SIG-M5 treated with dmso at 0.1 percent for 504 hours (cell line): ENCODE results near the gene CYP2D6.
"Not testable (repeated sequence)": the region's sequence is repeated elsewhere in the genome, so short reads cannot be mapped to it uniquely, and the experiment has no call there.

Experiments
- DNase-seq: peaks from one replicate; lab custom pipeline; 2025; ENCODE audit not compliant: unreplicated experiment; lab: John Stamatoyannopoulos, UW

The CYP2D6 gene

GRCh38 chr22:42130639-42131431, at the start of gene CYP2D6:
TSS of gene CYP2D6 (minus strand) at chr22:42130810. CDS start at chr22:42130791, 19 bp downstream.
- DNase-seq = not testable (repeated sequence)

GRCh38 chr22:42179616-42180015, 49.0 kb upstream of the CYP2D6 start:
- no peak for DNase-seq

- no peak for DNase-seq
Observed at GRCh38 chr22:42178910-42179519, 48.4 kb upstream of the CYP2D6 start.

GRCh38 chr22:42177891-42178336, 47.3 kb upstream of the CYP2D6 start:
- no peak for DNase-seq

GRCh38 chr22:42176255-42176915, 45.8 kb upstream of the CYP2D6 start:
- no peak for DNase-seq

GRCh38 chr22:42174062-42174461, 43.5 kb upstream of the CYP2D6 start:
- no peak for DNase-seq

- no peak for DNase-seq
Observed at GRCh38 chr22:42173183-42173926, 42.7 kb upstream of the CYP2D6 start.

GRCh38 chr22:42172773-42173172, 42.2 kb upstream of the CYP2D6 start:
- no peak for DNase-seq

GRCh38 chr22:42171946-42172719, 41.5 kb upstream of the CYP2D6 start:
- DNase-seq = no peak

GRCh38 chr22:42171417-42171816, 40.8 kb upstream of the CYP2D6 start:
- no peak for DNase-seq

- DNase-seq = no peak
Observed at GRCh38 chr22:42170946-42171345, 40.3 kb upstream of the CYP2D6 start.

- DNase-seq = peak; percentile 15
Observed at GRCh38 chr22:42169055-42169469, 38.5 kb upstream of the CYP2D6 start.

GRCh38 chr22:42168476-42168875, 37.9 kb upstream of the CYP2D6 start:
- no peak for DNase-seq

- DNase-seq = no peak
Observed at GRCh38 chr22:42167066-42167465, 36.5 kb upstream of the CYP2D6 start.

GRCh38 chr22:42164901-42165300, 34.3 kb upstream of the CYP2D6 start:
- no peak for DNase-seq

GRCh38 chr22:42163515-42163914, 32.9 kb upstream of the CYP2D6 start:
- no peak for DNase-seq

- DNase-seq = no peak
Observed at GRCh38 chr22:42162728-42163489, 32.3 kb upstream of the CYP2D6 start.

- no peak for DNase-seq
Observed at GRCh38 chr22:42160830-42161696, 30.5 kb upstream of the CYP2D6 start.

GRCh38 chr22:42160251-42160650, 29.6 kb upstream of the CYP2D6 start:
- DNase-seq = no peak
